Measurements from ENCODE around the gene DCST1. TPM values are rescaled to one million over a fixed set of nuclear protein-coding genes. Genes with fewer than 3 reads are reported as not detected.
A peak's percentile ranks its signal among the peaks of the same experiment; 100 is the strongest.

DCST1 gene
- total and polyA plus RNA-seq, 2 of the 13 experiments (the other 11 are each of a cell fraction or from before 2014, with no cell fraction given): 0.04 TPM; not detected in 1

- TF ChIP-seq FOSL1 (CRISPR knock-in tag; IDR thresholded peaks at IDR 0.05; ENCODE audit: borderline replicate concordance) (no peak; the same call in 1 of the 2 replicates), SNAPC5 (CRISPR knock-in tag; IDR thresholded peaks at IDR 0.05; ENCODE audit: borderline replicate concordance) (no peak), PCBP1 (IDR thresholded peaks at IDR 0.05; ENCODE audit: borderline replicate concordance, low read depth, low read length) (0 out of 2 replicates have a peak, but pooled peaks have one; percentile 30), ZMAT3 (CRISPR knock-in tag; conservative IDR thresholded peaks at IDR 0.05) (peak; percentile 84; the same call in 1 of the 2 replicates), HNF4A (CRISPR knock-in tag; IDR thresholded peaks at IDR 0.05) (peak; percentile 37; the same call in 1 of the 2 replicates), KLF9 (CRISPR knock-in tag; IDR thresholded peaks at IDR 0.05; ENCODE audit: low read depth) (peak; percentile 91; the same call in 1 of the 2 replicates), ZNF724P (CRISPR knock-in tag; IDR thresholded peaks at IDR 0.05; ENCODE audit: borderline replicate concordance) (peak; percentile 88; the same call in 1 of the 2 replicates), RXRA (CRISPR knock-in tag; IDR thresholded peaks at IDR 0.05) (peak; percentile 76), ZNF260 (CRISPR knock-in tag; IDR thresholded peaks at IDR 0.05; ENCODE audit: borderline replicate concordance, low read depth) (no peak), FOSL2 (CRISPR knock-in tag; IDR thresholded peaks at IDR 0.05) (peak; percentile 83), ZFP36L2 (CRISPR knock-in tag; IDR thresholded peaks at IDR 0.05) (no peak), AHR (CRISPR knock-in tag; IDR thresholded peaks at IDR 0.05) (no peak; the same call in 1 of the 2 replicates), ATF7-NPFF (CRISPR knock-in tag; IDR thresholded peaks at IDR 0.05; ENCODE audit: low read depth) (peak; percentile 98), MXD4 (CRISPR knock-in tag; IDR thresholded peaks at IDR 0.05) (peak; percentile 73; the same call in 1 of the 2 replicates), TEF (CRISPR knock-in tag; IDR thresholded peaks at IDR 0.05) (no peak), AFF4 (CRISPR knock-in tag; IDR thresholded peaks at IDR 0.05) (peak; percentile 81)
- TF ChIP-seq, protein P1, sequence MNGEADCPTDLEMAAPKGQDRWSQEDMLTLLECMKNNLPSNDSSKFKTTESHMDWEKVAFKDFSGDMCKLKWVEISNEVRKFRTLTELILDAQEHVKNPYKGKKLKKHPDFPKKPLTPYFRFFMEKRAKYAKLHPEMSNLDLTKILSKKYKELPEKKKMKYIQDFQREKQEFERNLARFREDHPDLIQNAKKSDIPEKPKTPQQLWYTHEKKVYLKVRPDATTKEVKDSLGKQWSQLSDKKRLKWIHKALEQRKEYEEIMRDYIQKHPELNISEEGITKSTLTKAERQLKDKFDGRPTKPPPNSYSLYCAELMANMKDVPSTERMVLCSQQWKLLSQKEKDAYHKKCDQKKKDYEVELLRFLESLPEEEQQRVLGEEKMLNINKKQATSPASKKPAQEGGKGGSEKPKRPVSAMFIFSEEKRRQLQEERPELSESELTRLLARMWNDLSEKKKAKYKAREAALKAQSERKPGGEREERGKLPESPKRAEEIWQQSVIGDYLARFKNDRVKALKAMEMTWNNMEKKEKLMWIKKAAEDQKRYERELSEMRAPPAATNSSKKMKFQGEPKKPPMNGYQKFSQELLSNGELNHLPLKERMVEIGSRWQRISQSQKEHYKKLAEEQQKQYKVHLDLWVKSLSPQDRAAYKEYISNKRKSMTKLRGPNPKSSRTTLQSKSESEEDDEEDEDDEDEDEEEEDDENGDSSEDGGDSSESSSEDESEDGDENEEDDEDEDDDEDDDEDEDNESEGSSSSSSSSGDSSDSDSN (CRISPR knock-in tag; IDR thresholded peaks at IDR 0.05): peak; percentile 98
- TF ChIP-seq, protein P2, sequence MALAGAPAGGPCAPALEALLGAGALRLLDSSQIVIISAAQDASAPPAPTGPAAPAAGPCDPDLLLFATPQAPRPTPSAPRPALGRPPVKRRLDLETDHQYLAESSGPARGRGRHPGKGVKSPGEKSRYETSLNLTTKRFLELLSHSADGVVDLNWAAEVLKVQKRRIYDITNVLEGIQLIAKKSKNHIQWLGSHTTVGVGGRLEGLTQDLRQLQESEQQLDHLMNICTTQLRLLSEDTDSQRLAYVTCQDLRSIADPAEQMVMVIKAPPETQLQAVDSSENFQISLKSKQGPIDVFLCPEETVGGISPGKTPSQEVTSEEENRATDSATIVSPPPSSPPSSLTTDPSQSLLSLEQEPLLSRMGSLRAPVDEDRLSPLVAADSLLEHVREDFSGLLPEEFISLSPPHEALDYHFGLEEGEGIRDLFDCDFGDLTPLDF (CRISPR knock-in tag; IDR thresholded peaks at IDR 0.05): peak; percentile 75
- TF ChIP-seq, protein P3, sequence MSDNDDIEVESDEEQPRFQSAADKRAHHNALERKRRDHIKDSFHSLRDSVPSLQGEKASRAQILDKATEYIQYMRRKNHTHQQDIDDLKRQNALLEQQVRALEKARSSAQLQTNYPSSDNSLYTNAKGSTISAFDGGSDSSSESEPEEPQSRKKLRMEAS (IDR thresholded peaks at IDR 0.05): peak; percentile 79
Observed at GRCh38 chr1:155017041-155017945, 16.3 kb upstream of the DCST1 start (continued).
